Gastroesophageal sphincter (tissue), 4 donors: ENCODE measurements around the gene ELOVL6. TPM values are rescaled to one million over a fixed set of nuclear protein-coding genes. Genes with fewer than 3 reads are reported as not detected.

Experiments
- ATAC-seq: fragments of 150-250 bp; one replicate; pipeline ENCODE4 v1.9.1; 2016; ENCODE audit warnings: mild to moderate bottlenecking, moderate library complexity
- H3K27ac ChIP-seq, 4 donors: fragments of 200-600 bp; sonication (generic) in 3 of 4; 1 replicate in 3 of 4; 2 replicates in 1 of 4; pipeline ENCODE4 v1.5.1; 2016 to 2019
- H3K27me3 ChIP-seq: fragments of 200-600 bp; sonication (generic); one replicate; pipeline ENCODE4 v1.5.1; 2019
- H3K36me3 ChIP-seq, 2 donors: fragments of 200-600 bp; sonication (generic); one replicate each; pipeline ENCODE4 v1.5.1; 2019; ENCODE audit warnings: control low read depth in 1 of 2
- H3K4me1 ChIP-seq, 3 donors: fragments of 200-600 bp; sonication (generic); 1 replicate in 2 of 3; 2 replicates in 1 of 3; pipeline ENCODE4 v1.5.1; 2016 to 2019; ENCODE audit warnings: control low read depth in 2 of 3
- H3K4me3 ChIP-seq, 2 donors: fragments of 200-600 bp; sonication (generic); one replicate each; pipeline ENCODE4 v1.5.1; 2019; ENCODE audit warnings: mild to moderate bottlenecking in 1 of 2, moderate library complexity in 1 of 2
- H3K9me3 ChIP-seq, 3 donors: fragments of 200-600 bp; sonication (generic); one replicate each; pipeline ENCODE4 v1.5.1; 2017 to 2019; ENCODE audit warnings: control low read depth in 2 of 3
- CTCF ChIP-seq, 4 experiments: fragments of 200-600 bp in 2 of 4; fragments of 450-650 bp in 2 of 4; sonication (generic) in 1 of 4; IDR thresholded peaks; one replicate each; pipeline ENCODE4 v1.5.1; 2017 to 2019; ENCODE audit warnings: antibody characterized with exemption in 4 of 4, mild to moderate bottlenecking in 2 of 4, moderate library complexity in 2 of 4
- EP300 ChIP-seq: sonication (generic); formaldehyde crosslinking; IDR thresholded peaks from one replicate; pipeline ENCODE4 v1.6.1; 2017; ENCODE audit warnings: antibody characterized with exemption, mild to moderate bottlenecking
- POLR2A ChIP-seq, 2 donors: fragments of 450-650 bp; IDR thresholded peaks; one replicate each; pipeline ENCODE4 v1.6.1; 2017; ENCODE audit warnings: antibody characterized with exemption in 2 of 2, mild to moderate bottlenecking in 2 of 2, moderate library complexity in 1 of 2
- POLR2AphosphoS5 ChIP-seq: sonication (generic); formaldehyde crosslinking; IDR thresholded peaks from one replicate; pipeline ENCODE4 v1.6.1; 2017; ENCODE audit warnings: antibody characterized with exemption
- WGBS, 2 donors: methylation state at CpG; one replicate each; pipeline ENCODE4 v1.1.5; 2018; ENCODE audit warnings: low coverage in 1 of 2; 5-methylcytosine and 5-hydroxymethylcytosine counted together
- total RNA-seq, 4 donors: library from RNA; depleted of rRNA; stranded (reverse); fragments of >200 nt; gene quantifications; one replicate each; pipeline ENCODE4 v1.1.0, GENCODE V29; 2016

Gene ELOVL6
- total RNA-seq, 4 donors from 2014 or later = 2.7 to 6.0 (median 3.5) TPM

DNA sequence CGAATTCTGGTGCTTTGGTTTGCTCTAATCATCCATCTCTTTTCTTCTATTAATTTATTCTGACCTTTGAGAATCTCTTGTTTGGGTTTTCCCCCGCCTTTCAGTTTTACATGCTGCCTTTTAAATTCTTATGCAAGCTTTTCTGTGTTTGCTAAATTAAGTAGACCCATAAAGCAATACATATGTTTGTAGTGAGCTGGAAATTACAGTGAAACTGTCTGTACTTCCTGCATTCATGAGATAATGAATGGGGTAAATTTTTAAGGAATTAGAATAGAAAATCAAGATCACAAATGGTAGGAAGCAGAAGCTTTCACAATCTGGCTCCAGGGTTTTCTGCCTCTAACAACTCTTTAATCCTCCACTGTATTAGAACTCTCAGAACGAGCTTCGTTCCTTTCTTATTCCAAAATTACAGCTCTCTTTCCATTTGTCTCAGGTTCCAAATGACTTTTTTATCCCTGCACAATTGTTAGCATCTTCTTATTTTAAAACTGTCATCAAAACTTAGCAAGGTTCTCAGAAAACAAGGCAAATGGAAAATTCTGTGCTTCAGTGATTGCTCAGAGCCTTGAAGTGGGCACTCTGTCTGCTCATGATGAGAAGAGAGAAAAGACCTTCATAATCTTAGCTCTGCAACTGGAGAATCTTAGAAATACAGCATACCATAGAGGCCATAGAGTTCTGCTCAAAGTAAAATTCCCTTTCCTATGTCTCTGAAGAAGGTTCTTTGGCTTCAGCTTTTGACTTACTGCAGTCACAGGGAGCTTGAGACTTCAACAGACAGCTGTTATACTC is 177.6 kb downstream of the ELOVL6 start:
- no peak overlapping the region for H3K4me3 ChIP-seq
- H3K27me3 ChIP-seq = no peaks in the 10 kb centered on the region
- TF ChIP-seq EP300 (no peak), POLR2AphosphoS5 (no peak), CTCF (IDR thresholded peaks at IDR 0.05) (no peak), POLR2A (IDR thresholded peaks at IDR 0.05) (no peak)
- ATAC-seq = no peak
- peaks cover 0 to 10% (median 0%) of the 10 kb centered on the region in 3 donors for H3K9me3 ChIP-seq
- H3K4me1 ChIP-seq = no peaks in the 10 kb centered on the region
- no peak overlapping the region for H3K27ac ChIP-seq
- 56 to 65% methylated on average over 4 of the region's 4 CpGs for WGBS, 2 donors
- no peaks in the 10 kb centered on the region for H3K36me3 ChIP-seq

DNA sequence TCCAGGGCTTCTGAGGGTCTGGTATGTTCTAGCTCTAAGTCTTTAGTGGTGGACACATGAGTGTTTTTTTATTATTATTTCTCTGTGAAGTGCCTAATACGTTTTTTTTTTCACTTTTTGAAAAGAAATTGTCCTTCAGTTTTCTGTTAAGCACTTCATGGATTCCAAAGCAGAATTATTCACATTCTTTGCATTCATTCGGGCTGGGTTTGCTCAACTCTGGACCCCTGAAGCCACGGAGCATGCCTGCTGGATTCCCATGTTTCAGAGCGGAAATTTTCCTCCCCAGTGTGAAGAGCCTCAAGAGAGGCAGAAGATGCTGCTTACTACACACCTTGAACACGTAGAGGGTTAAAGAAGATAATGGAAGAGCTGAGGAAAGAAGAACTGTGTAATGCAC is 178.3 kb downstream of the ELOVL6 start:
- Histone ChIP-seq H3K4me3 (no peak overlapping the region), H3K9me3 (peaks cover 0 to 10% (median 0%) of the 10 kb centered on the region in 3 donors), H3K27ac (no peak overlapping the region), H3K4me1 (no peaks in the 10 kb centered on the region), H3K27me3 (no peaks in the 10 kb centered on the region), H3K36me3 (no peaks in the 10 kb centered on the region)
- TF ChIP-seq EP300 = no peak
- TF ChIP-seq POLR2A (IDR thresholded peaks at IDR 0.05) = no peak
- no peak for TF ChIP-seq CTCF (IDR thresholded peaks at IDR 0.05)
- TF ChIP-seq POLR2AphosphoS5 = no peak
- WGBS, 2 donors = 40 to 49% methylated on average over 2 to 5 of the region's 5 CpGs
- no peak for ATAC-seq

- 86 to 90% methylated on average over 3 of the region's 3 CpGs for WGBS, 2 donors
- no peak for ATAC-seq
- no peaks in the 10 kb centered on the region for H3K36me3 ChIP-seq
- H3K27ac ChIP-seq = no peak overlapping the region
- H3K9me3 ChIP-seq = peaks cover 0 to 10% (median 0%) of the 10 kb centered on the region in 3 donors
- no peak for TF ChIP-seq POLR2AphosphoS5
- no peak for TF ChIP-seq CTCF (IDR thresholded peaks at IDR 0.05)
- TF ChIP-seq POLR2A (IDR thresholded peaks at IDR 0.05) = no peak
- TF ChIP-seq EP300 = no peak
- no peak overlapping the region for H3K4me3 ChIP-seq
- no peaks in the 10 kb centered on the region for H3K27me3 ChIP-seq
- no peaks in the 10 kb centered on the region for H3K4me1 ChIP-seq
Measured at GRCh38 chr4:110019153-110019552, 179.3 kb downstream of the ELOVL6 start.

- Histone ChIP-seq H3K27ac (no peak overlapping the region), H3K9me3 (peaks cover 0 to 10% (median 0%) of the 10 kb centered on the region in 3 donors), H3K4me3 (no peak overlapping the region), H3K36me3 (no peaks in the 10 kb centered on the region), H3K27me3 (no peaks in the 10 kb centered on the region), H3K4me1 (no peaks in the 10 kb centered on the region)
- 97% methylated on average over 6 of the region's 6 CpGs for WGBS, 2 donors
- ATAC-seq = no peak
- TF ChIP-seq POLR2AphosphoS5 (no peak), EP300 (no peak), POLR2A (IDR thresholded peaks at IDR 0.05) (no peak), CTCF (IDR thresholded peaks at IDR 0.05) (no peak)
Measured at GRCh38 chr4:110014233-110014632, 184.2 kb downstream of the ELOVL6 start.

- TF ChIP-seq POLR2A (IDR thresholded peaks at IDR 0.05) (no peak), EP300 (no peak), CTCF (IDR thresholded peaks at IDR 0.05) (no peak), POLR2AphosphoS5 (no peak)
- H3K4me3 ChIP-seq = no peak overlapping the region
- H3K36me3 ChIP-seq = no peaks in the 10 kb centered on the region
- no peaks in the 10 kb centered on the region for H3K4me1 ChIP-seq
- no peaks in the 10 kb centered on the region for H3K27me3 ChIP-seq
- H3K27ac ChIP-seq = no peak overlapping the region
- 92 to 100% methylated on average over 1 of the region's 1 CpG for WGBS, 2 donors
- H3K9me3 ChIP-seq = peaks cover 0 to 10% (median 0%) of the 10 kb centered on the region in 3 donors
- no peak for ATAC-seq
Measured at GRCh38 chr4:110012917-110013316, 185.5 kb downstream of the ELOVL6 start.
